DMS79 treated with DMSO at 0.1 percent for 48 hours (cell line): ENCODE measurements around the gene RHOJ.
"Not testable (repeated sequence)": the region's sequence is repeated elsewhere in the genome, so short reads cannot be mapped to it uniquely, and the experiment has no call there.

Experiments
- DNase-seq: peaks from one replicate; lab custom pipeline; 2025; lab: John Stamatoyannopoulos, UW

Gene RHOJ

GRCh38 chr14:63268771-63269170 is 64.5 kb downstream of the RHOJ start:
- no peak for DNase-seq

GRCh38 chr14:63269561-63270225 is 65.5 kb downstream of the RHOJ start:
- no peak for DNase-seq

- DNase-seq, result no peak
These were observed 68.9 kb downstream of the RHOJ start for GRCh38 chr14:63273129-63273528.

GRCh38 chr14:63273717-63274655 is 69.7 kb downstream of the RHOJ start:
- no peak for DNase-seq

- DNase-seq, result peak; percentile 100
These were observed 71.4 kb downstream of the RHOJ start for GRCh38 chr14:63275611-63276010.

- no peak for DNase-seq
These were observed 71.8 kb downstream of the RHOJ start for GRCh38 chr14:63276016-63276415.

- DNase-seq, result peak; percentile 90
These were observed 72.5 kb downstream of the RHOJ start for GRCh38 chr14:63276492-63277342.

GRCh38 chr14:63277591-63278183 is 73.4 kb downstream of the RHOJ start:
- peak; percentile 69 for DNase-seq

GRCh38 chr14:63279933-63280332 is 75.7 kb downstream of the RHOJ start:
- not testable (repeated sequence) for DNase-seq

- no peak for DNase-seq
These were observed 79.0 kb downstream of the RHOJ start for GRCh38 chr14:63282997-63283883.

GRCh38 chr14:63283884-63284248 is 79.6 kb downstream of the RHOJ start:
- no peak for DNase-seq

- DNase-seq, result no peak
These were observed 81.8 kb downstream of the RHOJ start for GRCh38 chr14:63286071-63286470.

- DNase-seq, result no peak
These were observed 83.6 kb downstream of the RHOJ start for GRCh38 chr14:63287666-63288483.

- no peak for DNase-seq
These were observed 84.6 kb downstream of the RHOJ start for GRCh38 chr14:63288853-63289252.

GRCh38 chr14:63290741-63291430 is 86.6 kb downstream of the RHOJ start:
- no peak for DNase-seq

- DNase-seq, result no peak
These were observed 88.6 kb downstream of the RHOJ start for GRCh38 chr14:63292805-63293204.

- no peak for DNase-seq
These were observed 91.0 kb downstream of the RHOJ start for GRCh38 chr14:63295231-63295685.

- DNase-seq, result no peak
These were observed 91.9 kb downstream of the RHOJ start for GRCh38 chr14:63296060-63296563.
